ENCODE measurements around the gene KDM4B. TPM values are rescaled to one million over a fixed set of nuclear protein-coding genes. Genes with fewer than 3 reads are reported as not detected.

KDM4B gene
- total and polyA plus RNA-seq, 2 of the 8 experiments (the other 6 are each of a cell fraction or from before 2014, with no cell fraction given) = 12.0 to 31.9 TPM

GRCh38 chr19:5006821-5007220, 37.9 kb downstream of the KDM4B start (continued):
- TF ChIP-seq EZH2 (IDR thresholded peaks at IDR 0.05; ENCODE audit: low read depth, low read length, severe bottlenecking) = no peak
- no peak for TF ChIP-seq GABPA (IDR thresholded peaks at IDR 0.05; ENCODE audit: borderline replicate concordance, insufficient read depth, low read length)
- no peak for TF ChIP-seq POLR2AphosphoS5 (IDR thresholded peaks at IDR 0.05; ENCODE audit: low read depth, low read length)
